Caco-2 (cell line): ENCODE data around the gene COL4A2. TPM values are rescaled to one million over a fixed set of nuclear protein-coding genes. Genes with fewer than 3 reads are reported as not detected.

Experiments used
- BruUV-seq: library from RNA; stranded (reverse); fragments of 400-500 nt; replicated peaks from 2 replicates; lab custom pipeline; 2021; lab: Mats Ljungman, UMichigan
- CTCF ChIA-PET: fragments of 300-600 bp; sonication (Branson Sonifier 250); formaldehyde crosslinking; loops from one replicate; lab custom pipeline; 2022; ENCODE audit warnings: antibody characterized with exemption; lab: Charles Lee
- POLR2A ChIA-PET: fragments of 300-600 bp; sonication (Branson Sonifier 250); formaldehyde crosslinking; loops from one replicate; lab custom pipeline; 2022; ENCODE audit warnings: antibody characterized with exemption; lab: Charles Lee
- DNase-seq, 2 experiments: peaks; one replicate each; pipeline versions ENCODE4 v3.0.0 to v3.0.0-alpha.2; 2020 to 2022
- H3K27me3 ChIP-seq: replicated peaks from 2 replicates; pipeline ENCODE4 v1.6.0; 2011; ENCODE audit warnings: low read length; ENCODE audit not compliant: control insufficient read depth, insufficient read depth
- H3K36me3 ChIP-seq: 2 replicates; pipeline ENCODE4 v1.5.1; 2011; ENCODE audit warnings: low read length; ENCODE audit not compliant: control insufficient read depth, insufficient read depth
- H3K4me1 ChIP-seq: fragments of 250-450 bp; sonication (Bioruptor Pico); 2 replicates; pipeline ENCODE4 v1.5.1; 2020; ENCODE audit warnings: mild to moderate bottlenecking
- H3K4me3 ChIP-seq: 2 replicates; pipeline ENCODE4 v1.5.1; 2011; ENCODE audit warnings: low read depth, mild to moderate bottlenecking, control low read depth, low read length
- H3K9me3 ChIP-seq: fragments of 250-450 bp; sonication (Bioruptor Pico); 2 replicates; pipeline ENCODE4 v1.5.1; 2020; ENCODE audit warnings: mild to moderate bottlenecking, moderate library complexity
- H3K27ac Mint-ChIP-seq: one replicate; pipeline ENCODE4 v1.8.0; 2022; ENCODE audit warnings: mixed read lengths; ENCODE audit not compliant: unreplicated experiment
- H3K27me3 Mint-ChIP-seq: one replicate; pipeline ENCODE4 v1.8.0; 2022; ENCODE audit warnings: mixed read lengths; ENCODE audit not compliant: insufficient read depth, unreplicated experiment
- H3K36me3 Mint-ChIP-seq: one replicate; pipeline ENCODE4 v1.8.0; 2022; ENCODE audit warnings: mild to moderate bottlenecking, mixed read lengths; ENCODE audit not compliant: insufficient read depth, unreplicated experiment
- H3K4me1 Mint-ChIP-seq: one replicate; pipeline ENCODE4 v1.8.0; 2022; ENCODE audit warnings: low read depth, mixed read lengths; ENCODE audit not compliant: unreplicated experiment
- H3K4me3 Mint-ChIP-seq: one replicate; pipeline ENCODE4 v1.8.0; 2022; ENCODE audit warnings: mild to moderate bottlenecking, moderate library complexity, mixed read lengths; ENCODE audit not compliant: unreplicated experiment
- H3K9me3 Mint-ChIP-seq: one replicate; pipeline ENCODE4 v1.8.0; 2022; ENCODE audit warnings: mixed read lengths; ENCODE audit not compliant: unreplicated experiment
- CTCF ChIP-seq, 2 experiments: fragments of 200-600 bp in 1 of 2; IDR thresholded peaks; 1 replicate in 1 of 2; 2 replicates in 1 of 2; pipeline versions ENCODE4 v1.5.1 to v1.8.0; 2011 to 2022; ENCODE audit warnings: antibody characterized with exemption in 1 of 2, control low read depth in 1 of 2, inconsistent platforms in 1 of 2, low read depth in 1 of 2, low read length in 1 of 2, mild to moderate bottlenecking in 1 of 2, moderate library complexity in 1 of 2; ENCODE audit not compliant: insufficient read depth in 1 of 2, severe bottlenecking in 1 of 2, unreplicated experiment in 1 of 2
- intact Hi-C: fragments of 100-400 bp; cut with micrococcal nuclease; formaldehyde crosslinking; loops from one replicate; pipeline ENCODE4 v1.10.0; 2022; ENCODE audit not compliant: unreplicated experiment
- total RNA-seq: library from RNA; stranded (reverse); gene quantifications from 2 replicates; pipeline ENCODE4 v1.2.3, GENCODE V29; 2022

Gene COL4A2
- total RNA-seq, 1 experiment from 2014 or later: 19.2 TPM

- DNase-seq: no peak
- Histone ChIP-seq H3K27me3 (no peaks in the 10 kb centered on the region), H3K9me3 (no peaks in the 10 kb centered on the region), H3K4me1 (no peaks in the 10 kb centered on the region), H3K36me3 (no peaks in the 10 kb centered on the region), H3K4me3 (no peak overlapping the region)
- BruUV-seq: no TSS peak
- ChIA-PET POLR2A (no interaction called here), CTCF (no interaction called here)
- intact Hi-C loops: no loop called here
- Mint-ChIP-seq H3K9me3 (no peaks in the 10 kb centered on the region), H3K27me3 (no peaks in the 10 kb centered on the region), H3K4me3 (no peak overlapping the region), H3K36me3 (no peaks in the 10 kb centered on the region), H3K4me1 (no peaks in the 10 kb centered on the region), H3K27ac (no peak overlapping the region)
- TF ChIP-seq CTCF (IDR thresholded peaks at IDR 0.05; ENCODE audit: insufficient read depth in 1 of 2, low read depth in 1 of 2, low read length in 1 of 2, severe bottlenecking in 1 of 2, unreplicated experiment in 1 of 2): no peak
These were observed 111.9 kb downstream of the COL4A2 start for GRCh38 chr13:110418944-110419343.

- no peaks in the 10 kb centered on the region for H3K27me3 ChIP-seq
- no peaks in the 10 kb centered on the region for H3K4me1 Mint-ChIP-seq
- no TSS peak for BruUV-seq
- no peaks in the 10 kb centered on the region for H3K36me3 ChIP-seq
- POLR2A ChIA-PET: no interaction called here
- no peaks in the 10 kb centered on the region for H3K9me3 ChIP-seq
- no peak overlapping the region for H3K4me3 ChIP-seq
- no peak overlapping the region for H3K27ac Mint-ChIP-seq
- TF ChIP-seq CTCF (IDR thresholded peaks at IDR 0.05; ENCODE audit: insufficient read depth in 1 of 2, low read depth in 1 of 2, low read length in 1 of 2, severe bottlenecking in 1 of 2, unreplicated experiment in 1 of 2): no peak
- no peaks in the 10 kb centered on the region for H3K4me1 ChIP-seq
- no peak for DNase-seq
- intact Hi-C loops: no loop called here
- H3K27me3 Mint-ChIP-seq: no peaks in the 10 kb centered on the region
- no peaks in the 10 kb centered on the region for H3K9me3 Mint-ChIP-seq
- CTCF ChIA-PET: no interaction called here
- H3K36me3 Mint-ChIP-seq: no peaks in the 10 kb centered on the region
- H3K4me3 Mint-ChIP-seq: no peak overlapping the region
These were observed 112.3 kb downstream of the COL4A2 start for GRCh38 chr13:110419381-110419791.

- Mint-ChIP-seq H3K27ac (no peak overlapping the region), H3K4me1 (no peaks in the 10 kb centered on the region), H3K4me3 (no peak overlapping the region), H3K36me3 (no peaks in the 10 kb centered on the region), H3K9me3 (no peaks in the 10 kb centered on the region), H3K27me3 (no peaks in the 10 kb centered on the region)
- no TSS peak for BruUV-seq
- ChIA-PET POLR2A (no interaction called here), CTCF (no interaction called here)
- Histone ChIP-seq H3K9me3 (no peaks in the 10 kb centered on the region), H3K4me1 (no peaks in the 10 kb centered on the region), H3K27me3 (no peaks in the 10 kb centered on the region), H3K36me3 (no peaks in the 10 kb centered on the region), H3K4me3 (no peak overlapping the region)
- no peak for DNase-seq
- no peak for TF ChIP-seq CTCF (IDR thresholded peaks at IDR 0.05; ENCODE audit: insufficient read depth in 1 of 2, low read depth in 1 of 2, low read length in 1 of 2, severe bottlenecking in 1 of 2, unreplicated experiment in 1 of 2)
- intact Hi-C loops: no loop called here
These were observed 112.9 kb downstream of the COL4A2 start for GRCh38 chr13:110419946-110420345.
